ENCODE measurements around the gene DKKL1. TPM values are rescaled to one million over a fixed set of nuclear protein-coding genes. Genes with fewer than 3 reads are reported as not detected.
A peak's percentile ranks its signal among the peaks of the same experiment; 100 is the strongest.

Gene DKKL1
- total RNA-seq, 2 experiments from 2014 or later: 0.61 to 0.63 TPM

DNA sequence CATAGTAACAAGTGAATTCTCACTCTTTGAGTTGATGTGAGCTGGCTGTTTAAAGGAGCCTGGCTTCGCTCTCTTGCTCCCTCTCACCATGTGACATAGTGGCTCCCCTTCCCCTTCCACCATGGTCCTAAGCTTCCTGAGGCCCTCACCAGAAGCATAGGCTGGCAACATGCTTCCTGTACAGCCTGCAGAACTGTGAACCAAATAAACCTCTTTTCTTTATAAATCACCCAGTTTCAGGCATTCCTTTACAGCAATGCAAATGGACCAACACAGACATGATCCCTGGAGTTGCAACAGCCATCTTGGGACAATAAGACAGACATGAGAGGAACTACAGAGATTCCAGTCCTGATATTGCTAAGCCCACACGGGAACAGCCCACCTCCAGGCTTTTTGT, 14.1 kb upstream of the DKKL1 start:
- no peak for DNase-seq (ENCODE audit: low spot score)
- Histone ChIP-seq H2AFZ (ENCODE audit: low read length) (no peak overlapping the region), H3K79me2 (ENCODE audit: insufficient read depth, low read depth, low read length) (no peaks in the 10 kb centered on the region), H3K9me3 (ENCODE audit: low read length) (peaks cover 8% of the 10 kb centered on the region; the same call in 1 of the 2 replicates), H3K27ac (ENCODE audit: low read depth, low read length, poor library complexity, severe bottlenecking) (no peak overlapping the region), H3K9me2 (ENCODE audit: insufficient read depth, low read length) (no peaks in the 10 kb centered on the region), H4K20me1 (ENCODE audit: insufficient read depth, low read length) (no peaks in the 10 kb centered on the region), H3K4me1 (ENCODE audit: insufficient read depth, low read length, poor library complexity, severe bottlenecking) (peaks cover 36% of the 10 kb centered on the region), H3K4me2 (ENCODE audit: low read length) (no peak overlapping the region), H3K36me3 (ENCODE audit: insufficient read depth, low read length) (peaks cover 24% of the 10 kb centered on the region), H3K4me3 (ENCODE audit: low read depth, low read length, poor library complexity, severe bottlenecking) (no peak overlapping the region)
- ChIA-PET POLR2A (interaction anchor here (1.4 kb wide), 1 partner anchor 8 kb away, joined by 6 read pairs; no protein-coding TSS in a partner anchor), CTCF (ENCODE audit: unreplicated experiment) (no interaction called here)
- intact Hi-C loops (cut with micrococcal nuclease; ENCODE audit: unreplicated experiment): no loop called here
- no TSS peak for BruUV-seq (replicated peaks)
- TF ChIP-seq EZH2phosphoT487 (IDR thresholded peaks at IDR 0.05; ENCODE audit: borderline replicate concordance, low read depth, low read length): no peak
- TF ChIP-seq, protein P1, sequence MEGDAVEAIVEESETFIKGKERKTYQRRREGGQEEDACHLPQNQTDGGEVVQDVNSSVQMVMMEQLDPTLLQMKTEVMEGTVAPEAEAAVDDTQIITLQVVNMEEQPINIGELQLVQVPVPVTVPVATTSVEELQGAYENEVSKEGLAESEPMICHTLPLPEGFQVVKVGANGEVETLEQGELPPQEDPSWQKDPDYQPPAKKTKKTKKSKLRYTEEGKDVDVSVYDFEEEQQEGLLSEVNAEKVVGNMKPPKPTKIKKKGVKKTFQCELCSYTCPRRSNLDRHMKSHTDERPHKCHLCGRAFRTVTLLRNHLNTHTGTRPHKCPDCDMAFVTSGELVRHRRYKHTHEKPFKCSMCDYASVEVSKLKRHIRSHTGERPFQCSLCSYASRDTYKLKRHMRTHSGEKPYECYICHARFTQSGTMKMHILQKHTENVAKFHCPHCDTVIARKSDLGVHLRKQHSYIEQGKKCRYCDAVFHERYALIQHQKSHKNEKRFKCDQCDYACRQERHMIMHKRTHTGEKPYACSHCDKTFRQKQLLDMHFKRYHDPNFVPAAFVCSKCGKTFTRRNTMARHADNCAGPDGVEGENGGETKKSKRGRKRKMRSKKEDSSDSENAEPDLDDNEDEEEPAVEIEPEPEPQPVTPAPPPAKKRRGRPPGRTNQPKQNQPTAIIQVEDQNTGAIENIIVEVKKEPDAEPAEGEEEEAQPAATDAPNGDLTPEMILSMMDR (conservative IDR thresholded peaks at IDR 0.05; ENCODE audit: low read length): no peak

DNA sequence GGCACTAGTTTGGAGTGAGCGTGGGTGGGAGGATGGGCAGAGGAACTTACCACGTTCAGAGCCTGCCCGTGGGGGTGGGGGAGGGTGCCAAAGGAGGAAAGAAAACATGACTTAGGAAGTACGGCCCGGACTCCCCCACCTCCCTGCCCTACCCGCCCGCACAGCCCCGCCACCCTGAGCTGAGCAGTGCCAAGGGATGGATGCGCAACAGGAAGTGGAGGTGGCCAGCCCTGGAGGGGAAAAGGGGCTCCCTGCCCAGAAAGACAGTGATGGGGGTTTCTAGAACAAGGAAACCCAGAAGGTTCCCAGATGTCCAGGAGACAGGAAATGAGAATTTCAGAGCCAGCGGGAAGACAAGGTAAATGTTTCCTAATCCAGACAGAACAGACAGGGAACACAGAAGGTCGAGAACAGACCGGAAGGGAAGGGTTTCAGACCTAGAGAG, 7.7 kb upstream of the DKKL1 start:
- Histone ChIP-seq H3K4me3 (ENCODE audit: low read depth, low read length, poor library complexity, severe bottlenecking) (peak overlapping the region; percentile 58), H3K79me2 (ENCODE audit: insufficient read depth, low read depth, low read length) (no peaks in the 10 kb centered on the region), H3K4me2 (ENCODE audit: low read length) (peak overlapping the region; percentile 64), H3K9me2 (ENCODE audit: insufficient read depth, low read length) (no peaks in the 10 kb centered on the region), H3K4me1 (ENCODE audit: insufficient read depth, low read length, poor library complexity, severe bottlenecking) (peaks cover 60% of the 10 kb centered on the region), H3K9me3 (ENCODE audit: low read length) (no peaks in the 10 kb centered on the region), H2AFZ (ENCODE audit: low read length) (peak overlapping the region; percentile 53; the same call in 1 of the 2 replicates), H3K36me3 (ENCODE audit: insufficient read depth, low read length) (no peaks in the 10 kb centered on the region), H4K20me1 (ENCODE audit: insufficient read depth, low read length) (no peaks in the 10 kb centered on the region), H3K27ac (ENCODE audit: low read depth, low read length, poor library complexity, severe bottlenecking) (peak overlapping the region; percentile 61)
- ChIA-PET POLR2A (interaction anchor here (0.6 kb wide), 1 partner anchor 24 kb away, joined by 3 read pairs; no protein-coding TSS in a partner anchor), CTCF (ENCODE audit: unreplicated experiment) (no interaction called here)
- DNase-seq (ENCODE audit: low spot score): no peak
- BruUV-seq (replicated peaks): no TSS peak
- intact Hi-C loops (cut with micrococcal nuclease; ENCODE audit: unreplicated experiment): no loop called here
- TF ChIP-seq, protein P1 (conservative IDR thresholded peaks at IDR 0.05; ENCODE audit: low read length): no peak
- TF ChIP-seq EZH2phosphoT487 (IDR thresholded peaks at IDR 0.05; ENCODE audit: borderline replicate concordance, low read depth, low read length): no peak

DNA sequence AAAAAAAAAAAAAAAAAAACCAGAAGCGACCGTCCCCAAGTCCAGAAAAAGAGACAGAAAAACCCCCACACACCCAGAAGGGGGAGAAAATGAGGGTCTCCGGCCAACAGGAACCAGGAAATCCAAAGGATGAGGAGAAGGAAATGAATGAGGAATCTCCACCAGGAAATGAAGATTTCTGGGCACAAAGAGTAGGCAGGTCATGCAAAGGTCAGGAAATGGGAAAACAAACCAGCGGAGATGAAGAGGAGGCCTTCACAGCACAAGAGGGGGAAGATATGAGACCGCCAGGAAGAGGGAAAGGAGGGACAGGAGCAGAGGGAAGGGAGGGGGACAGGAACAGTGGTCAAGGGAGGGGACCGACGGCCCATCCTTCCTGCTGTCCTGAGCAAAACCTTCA, 7.3 kb upstream of the DKKL1 start:
- Histone ChIP-seq H3K4me3 (ENCODE audit: low read depth, low read length, poor library complexity, severe bottlenecking) (peak overlapping the region; percentile 58), H3K4me2 (ENCODE audit: low read length) (peak overlapping the region; percentile 64), H2AFZ (ENCODE audit: low read length) (peak overlapping the region; percentile 53; the same call in 1 of the 2 replicates), H3K9me3 (ENCODE audit: low read length) (no peaks in the 10 kb centered on the region), H3K4me1 (ENCODE audit: insufficient read depth, low read length, poor library complexity, severe bottlenecking) (peaks cover 65% of the 10 kb centered on the region), H4K20me1 (ENCODE audit: insufficient read depth, low read length) (no peaks in the 10 kb centered on the region), H3K36me3 (ENCODE audit: insufficient read depth, low read length) (no peaks in the 10 kb centered on the region), H3K27ac (ENCODE audit: low read depth, low read length, poor library complexity, severe bottlenecking) (peak overlapping the region; percentile 61), H3K79me2 (ENCODE audit: insufficient read depth, low read depth, low read length) (no peaks in the 10 kb centered on the region), H3K9me2 (ENCODE audit: insufficient read depth, low read length) (no peaks in the 10 kb centered on the region)
- ChIA-PET POLR2A (interaction anchor here (0.6 kb wide), 1 partner anchor 24 kb away, joined by 3 read pairs; no protein-coding TSS in a partner anchor), CTCF (ENCODE audit: unreplicated experiment) (no interaction called here)
- intact Hi-C loops (cut with micrococcal nuclease; ENCODE audit: unreplicated experiment): no loop called here
- no peak for TF ChIP-seq EZH2phosphoT487 (IDR thresholded peaks at IDR 0.05; ENCODE audit: borderline replicate concordance, low read depth, low read length)
- TF ChIP-seq, protein P1 (conservative IDR thresholded peaks at IDR 0.05; ENCODE audit: low read length): no peak
- BruUV-seq (replicated peaks): no TSS peak
- no peak for DNase-seq (ENCODE audit: low spot score)
